NCI-H748 treated with DMSO at 0.1 percent for 48 hours (cell line): Measurements from ENCODE around the gene NPLOC4.

Source experiments
- DNase-seq: peaks from one replicate; lab custom pipeline; 2025; lab: John Stamatoyannopoulos, UW

The NPLOC4 gene

GRCh38 chr17:81565231-81565630 lies 71.7 kb downstream of the NPLOC4 start:
- no peak for DNase-seq

GRCh38 chr17:81564778-81565177 lies 72.1 kb downstream of the NPLOC4 start:
- no peak for DNase-seq

- no peak for DNase-seq
These were observed 72.9 kb downstream of the NPLOC4 start for GRCh38 chr17:81563861-81564586.

GRCh38 chr17:81561494-81561885 lies 75.4 kb downstream of the NPLOC4 start:
- no peak for DNase-seq

- no peak for DNase-seq
These were observed 77.7 kb downstream of the NPLOC4 start for GRCh38 chr17:81558941-81559806.

GRCh38 chr17:81558115-81558468 lies 78.8 kb downstream of the NPLOC4 start:
- no peak for DNase-seq

- DNase-seq, result no peak
These were observed 79.4 kb downstream of the NPLOC4 start for GRCh38 chr17:81557276-81558114.

GRCh38 chr17:81556863-81557262 lies 80.0 kb downstream of the NPLOC4 start:
- no peak for DNase-seq

GRCh38 chr17:81556175-81556691 lies 80.7 kb downstream of the NPLOC4 start:
- DNase-seq, result no peak

- no peak for DNase-seq
These were observed 83.2 kb downstream of the NPLOC4 start for GRCh38 chr17:81553616-81554181.

- DNase-seq, result peak; percentile 91
These were observed 83.8 kb downstream of the NPLOC4 start for GRCh38 chr17:81553018-81553615.

- DNase-seq, result peak; percentile 54
These were observed 84.5 kb downstream of the NPLOC4 start, which contains the start of gene FAAP100 for GRCh38 chr17:81552244-81553017. FAAP100 (minus strand) TSS chr17:81552353; CDS start chr17:81552330, 23 bp downstream.

- DNase-seq, result no peak
These were observed 85.3 kb downstream of the NPLOC4 start for GRCh38 chr17:81551458-81552243.

- DNase-seq, result no peak
These were observed 86.0 kb downstream of the NPLOC4 start for GRCh38 chr17:81550830-81551457.

GRCh38 chr17:81550285-81550684 lies 86.6 kb downstream of the NPLOC4 start:
- no peak for DNase-seq

- no peak for DNase-seq
These were observed 87.1 kb downstream of the NPLOC4 start for GRCh38 chr17:81549826-81550225.

- DNase-seq, result no peak
These were observed 87.8 kb downstream of the NPLOC4 start for GRCh38 chr17:81549031-81549557.

- no peak for DNase-seq
These were observed 89.3 kb downstream of the NPLOC4 start for GRCh38 chr17:81547614-81547982.
